HG03575 (cell line): ENCODE measurements around the gene SPDYA.
"Not testable (repeated sequence)": the region's sequence is repeated elsewhere in the genome, so short reads cannot be mapped to it uniquely, and the experiment has no call there.

ENCODE experiments used
- ATAC-seq: cut with Tn5 transposase; IDR thresholded peaks from one replicate; pipeline ENCODE4 v1.9.1; 2021; ENCODE audit not compliant: unreplicated experiment, insufficient number of reproducible peaks, low FRiP score; ENCODE audit errors: extremely low read depth

Gene SPDYA

DNA sequence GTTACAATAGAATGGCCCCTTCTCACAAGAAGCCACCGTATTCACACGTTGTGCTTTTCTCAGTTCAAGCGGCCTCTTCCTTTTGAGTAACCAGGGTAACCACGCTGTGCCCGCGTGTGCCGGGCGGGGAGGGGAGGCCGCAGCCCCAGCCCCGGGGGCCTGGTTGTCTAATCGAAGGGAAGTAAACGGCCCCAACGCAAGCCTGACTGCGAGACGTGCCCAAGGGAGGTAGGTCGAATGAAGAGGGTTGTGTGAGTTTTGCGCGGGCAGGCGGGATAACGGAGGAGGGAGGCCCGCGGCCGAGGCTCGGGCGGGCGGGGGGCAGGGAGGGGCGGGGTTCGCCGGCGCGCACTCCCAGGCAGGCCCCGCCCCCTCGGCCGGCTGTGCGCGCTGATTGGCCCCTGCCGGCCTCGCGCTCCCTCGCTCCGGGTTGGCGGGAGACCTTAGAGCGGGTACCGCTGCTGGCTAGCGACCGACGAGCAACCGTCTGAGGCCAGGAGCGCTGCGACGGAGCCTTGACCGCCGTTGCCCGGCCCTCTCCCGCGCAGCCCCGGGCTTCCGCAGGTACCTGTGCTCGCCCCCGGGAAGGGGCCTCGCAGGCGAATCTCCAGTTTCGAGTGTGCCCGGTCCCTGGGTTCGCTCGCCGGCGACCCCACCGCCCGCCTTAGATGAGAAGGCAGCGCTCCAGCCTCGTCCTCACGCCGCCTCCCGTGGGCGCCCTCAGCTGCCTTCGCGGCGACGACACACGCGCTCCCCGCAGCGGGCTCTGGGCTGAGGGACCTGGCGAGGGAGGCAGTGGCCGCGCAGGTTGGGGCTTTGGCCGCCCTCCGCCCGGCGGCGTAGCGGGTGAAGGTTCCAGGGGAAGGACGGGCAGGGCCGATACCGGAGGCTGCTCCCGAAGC lies at the start of gene SPDYA:
SPDYA (plus strand) TSS at position 451 of the 902 bp plus-strand sequence. CDS start 5,181 bp downstream, outside the sequence.
- ATAC-seq: no peak

DNA sequence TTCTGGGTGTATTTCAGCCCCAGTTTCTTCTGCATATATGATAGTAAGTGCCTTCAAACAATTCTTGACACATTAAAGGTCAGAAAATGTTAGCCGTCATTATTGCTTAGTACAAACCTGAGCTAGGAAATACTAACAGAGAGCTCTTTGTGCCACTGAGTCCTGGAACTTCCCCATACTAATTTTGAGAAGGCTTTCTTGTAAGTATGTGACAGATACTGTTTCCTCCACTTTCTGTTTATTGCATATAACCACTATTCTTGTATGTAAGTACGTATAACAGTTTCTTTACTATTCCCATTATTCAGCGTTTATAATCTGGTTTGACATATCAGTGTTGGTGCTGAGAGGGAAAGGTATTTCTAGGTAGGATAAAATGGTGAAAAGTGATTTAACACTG lies 49.2 kb upstream of the SPDYA start:
- no peak for ATAC-seq

DNA sequence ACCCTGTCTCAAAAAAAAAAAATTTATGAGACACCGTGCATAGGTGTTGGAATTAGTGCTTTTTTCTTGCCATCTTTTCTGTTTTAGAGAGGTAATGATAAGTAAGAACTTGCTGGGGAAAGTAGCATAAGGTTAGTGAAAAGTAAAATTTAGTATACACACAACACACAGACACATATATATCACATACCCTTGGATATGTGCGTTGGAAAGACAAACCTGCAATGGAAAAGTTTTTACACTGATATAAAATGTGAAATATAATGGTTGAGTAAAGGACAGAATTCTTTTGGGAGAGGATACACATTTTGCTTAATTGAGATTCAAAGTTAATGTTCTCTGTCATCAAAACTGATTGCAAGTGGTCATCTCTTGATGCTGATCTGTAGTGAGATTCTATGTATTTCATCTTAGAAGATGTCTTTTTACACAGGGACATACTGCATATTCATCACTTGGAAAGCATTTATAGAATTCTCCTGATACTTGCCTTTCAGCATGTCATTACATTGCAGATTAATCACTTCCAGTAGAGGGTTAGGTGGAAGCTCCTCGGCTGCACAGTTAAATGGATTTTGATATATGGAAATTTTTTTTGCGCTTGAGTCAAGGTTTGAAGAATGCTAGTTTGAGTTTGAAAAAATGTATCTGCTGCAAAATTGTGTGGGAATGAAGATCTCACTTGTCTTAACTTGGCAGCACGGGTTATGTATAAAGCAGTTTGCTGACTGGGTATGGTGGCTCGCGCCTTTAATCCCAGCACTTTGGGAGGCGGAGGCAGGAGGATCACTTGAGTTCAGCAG lies 45.5 kb upstream of the SPDYA start:
- ATAC-seq: no peak

DNA sequence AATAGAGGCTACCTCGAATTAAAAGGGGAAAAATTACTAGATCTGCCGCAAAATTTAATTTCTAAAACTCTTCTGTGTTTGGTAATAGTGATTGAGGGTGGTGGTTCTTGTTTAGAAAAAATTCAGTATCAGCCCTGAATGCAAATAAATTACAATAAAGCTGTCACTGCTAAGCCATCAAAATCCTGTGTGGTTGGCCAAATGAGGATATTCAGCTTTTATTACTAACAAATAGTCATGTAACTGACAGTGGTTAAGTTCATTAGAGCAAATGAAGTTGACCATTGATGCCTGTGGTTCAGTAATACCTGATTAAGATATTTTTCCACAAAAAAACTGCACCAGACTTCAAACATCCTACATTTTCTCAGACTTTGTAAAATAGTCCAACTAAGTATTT lies 44.6 kb upstream of the SPDYA start:
- no peak for ATAC-seq

DNA sequence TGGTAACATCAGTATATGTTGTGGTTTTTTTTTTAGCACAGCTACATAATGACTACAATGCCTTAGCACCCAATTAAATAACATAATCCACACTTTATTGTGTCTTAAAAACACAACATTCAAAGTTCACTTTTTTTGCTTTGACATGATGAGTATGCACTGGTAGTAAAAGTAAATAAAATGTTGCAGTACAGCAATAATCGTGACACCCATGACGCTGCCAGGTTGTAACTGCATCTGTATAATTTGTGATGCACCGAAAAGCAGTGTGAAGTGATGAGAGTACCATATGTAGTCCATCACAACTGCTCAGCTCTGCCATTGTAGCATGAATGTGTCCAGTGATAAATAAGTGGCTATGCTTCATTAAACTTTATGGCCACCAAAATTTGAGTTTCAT lies 43.3 kb upstream of the SPDYA start:
- no peak for ATAC-seq

DNA sequence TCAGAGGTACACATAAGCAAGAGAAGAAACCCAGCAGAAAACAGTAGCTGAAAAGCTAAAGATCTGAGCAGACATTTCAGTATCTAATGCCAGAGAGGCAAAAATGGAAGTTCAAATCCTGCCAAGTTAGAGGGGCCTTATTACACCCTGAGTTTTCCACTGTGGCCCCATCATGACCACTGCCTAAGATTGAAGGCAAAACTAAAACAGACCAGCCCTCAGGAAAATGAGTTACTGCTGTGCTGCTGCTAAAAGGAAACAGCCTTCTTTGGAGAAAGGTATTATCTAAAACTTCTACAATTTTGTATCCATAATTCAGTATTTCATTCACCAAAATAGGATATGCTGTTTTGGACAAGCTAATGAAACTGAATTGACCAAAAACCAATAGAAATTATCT lies 42.2 kb upstream of the SPDYA start:
- no peak for ATAC-seq

DNA sequence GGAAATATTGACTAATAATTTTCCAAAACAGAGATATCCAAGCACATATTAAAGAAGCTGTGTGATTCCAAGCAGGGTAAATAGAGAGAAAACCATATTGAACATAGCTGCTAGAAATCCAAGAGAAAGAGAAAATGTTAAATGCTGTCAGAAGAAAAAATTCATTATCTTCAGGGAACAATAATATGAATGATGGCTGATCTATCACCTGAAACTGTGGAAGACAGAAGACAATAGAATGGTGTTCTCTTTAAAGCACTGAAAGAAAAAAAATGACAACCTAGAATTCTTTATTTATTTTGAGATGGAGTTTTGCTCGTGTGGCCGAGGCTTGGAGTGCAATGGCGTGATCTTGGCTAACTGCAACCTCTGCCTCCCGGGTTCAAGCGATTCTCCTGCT lies 41.7 kb upstream of the SPDYA start:
- no peak for ATAC-seq

DNA sequence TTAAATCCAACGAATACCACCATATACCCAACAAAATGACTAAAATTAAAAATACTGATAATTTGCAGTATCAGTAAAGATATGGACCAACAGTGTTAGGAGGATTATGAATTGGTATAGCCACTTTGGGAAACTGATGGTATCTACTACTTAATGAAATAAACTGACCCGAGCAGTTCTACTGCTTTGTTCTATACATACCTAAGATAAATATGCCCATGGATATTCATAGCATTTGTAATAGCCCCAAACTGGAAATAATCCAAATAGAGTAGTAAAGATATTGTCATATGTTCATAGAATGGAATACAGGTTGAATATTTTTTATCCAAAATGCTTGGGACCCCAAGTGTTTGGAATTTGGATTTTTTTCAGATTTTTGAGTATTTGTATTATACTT lies 38.3 kb upstream of the SPDYA start:
- ATAC-seq: no peak

DNA sequence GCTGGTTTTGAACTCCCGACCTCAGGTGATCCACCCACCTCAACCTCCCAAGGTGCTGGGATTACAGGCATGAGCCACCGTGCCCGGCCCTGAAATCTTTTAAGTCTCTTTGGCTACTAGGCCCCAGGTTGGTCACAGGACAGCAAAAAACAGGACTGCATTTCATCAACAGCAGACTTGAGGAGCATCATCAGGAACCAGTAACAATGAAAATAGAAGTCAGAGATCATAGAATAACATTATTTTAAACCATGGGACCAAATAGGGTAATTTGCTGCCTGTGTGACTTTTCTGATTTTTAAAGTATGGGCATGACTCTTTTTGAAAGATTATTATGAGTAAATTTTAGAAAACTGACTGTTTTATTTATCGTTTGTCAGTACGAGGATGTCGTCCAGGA lies 34.2 kb upstream of the SPDYA start:
- ATAC-seq: no peak

DNA sequence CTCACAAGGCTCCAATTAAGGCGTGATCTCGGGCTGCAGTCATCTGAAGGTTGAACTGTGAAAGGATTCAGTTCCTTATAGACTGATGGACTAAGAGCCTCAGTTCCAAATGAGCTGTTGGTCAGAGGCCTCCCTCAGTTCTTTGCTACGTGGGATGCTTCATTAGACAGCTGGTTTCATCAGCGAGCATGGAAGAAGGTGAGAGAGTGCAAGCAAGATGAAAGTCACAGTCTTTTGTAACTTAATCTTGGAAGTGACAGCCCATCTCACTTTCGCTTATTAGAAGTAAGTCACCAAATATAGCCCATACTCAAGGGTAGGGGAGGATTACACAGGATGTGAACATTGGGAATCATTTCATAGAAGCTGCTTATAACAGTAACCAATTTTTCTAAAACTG lies 32.2 kb upstream of the SPDYA start:
- ATAC-seq: no peak

DNA sequence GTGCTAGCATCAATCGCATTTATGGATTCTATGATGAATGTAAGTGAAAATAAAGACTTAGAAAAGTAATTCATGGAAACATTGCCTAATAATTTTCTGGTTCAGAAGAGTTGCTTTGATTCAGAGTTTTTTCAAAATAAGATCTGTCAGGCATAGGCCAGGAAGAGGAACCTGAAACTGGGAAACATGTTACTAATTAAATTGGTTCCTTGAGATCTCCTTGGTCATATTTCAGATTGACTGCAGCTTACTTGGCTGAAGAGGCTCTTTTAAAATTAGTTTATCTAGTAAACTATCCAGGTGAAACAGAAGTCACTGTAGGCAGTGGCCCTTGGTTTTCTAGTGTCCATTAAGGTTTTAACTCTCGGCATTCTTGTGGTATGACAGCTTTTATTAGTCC lies 31.6 kb upstream of the SPDYA start:
- ATAC-seq: no peak

DNA sequence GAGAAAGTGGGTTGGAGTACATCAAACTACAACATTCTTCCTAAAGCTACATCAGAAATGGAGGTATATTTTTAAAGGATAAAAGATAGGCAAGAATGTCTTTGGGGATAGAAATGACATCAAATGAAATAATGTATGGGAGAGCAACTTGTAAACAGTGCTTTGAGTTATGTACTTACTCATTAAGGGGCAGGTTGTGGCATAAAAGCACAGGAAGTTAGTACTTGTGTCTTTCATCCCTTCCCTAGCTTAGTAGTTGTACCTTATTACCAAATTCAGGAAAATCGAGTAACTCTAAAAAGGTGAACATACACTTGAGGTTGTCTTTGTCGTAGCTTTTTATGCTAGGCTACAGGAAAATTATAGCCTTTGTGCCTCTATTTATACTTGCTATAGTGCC lies 30.1 kb upstream of the SPDYA start:
- no peak for ATAC-seq

DNA sequence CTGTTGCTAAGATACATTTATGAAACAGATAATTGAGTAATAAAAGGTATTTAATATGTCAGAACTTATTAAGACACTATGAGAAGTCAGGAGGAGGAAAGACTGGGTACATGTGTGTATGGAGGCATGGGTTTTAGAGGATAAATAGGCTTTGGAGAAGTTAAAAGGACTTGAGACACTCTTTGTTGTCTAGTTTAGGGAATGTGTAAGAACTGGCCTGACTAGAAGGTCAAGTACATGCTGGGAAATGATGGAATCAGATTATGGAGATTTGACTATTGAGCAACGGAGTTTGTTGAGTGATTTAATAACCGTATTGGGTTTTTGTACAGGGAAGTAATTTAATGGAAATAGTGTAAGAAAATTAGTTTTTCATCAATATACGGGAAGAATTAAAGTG lies 28.2 kb upstream of the SPDYA start:
- no peak for ATAC-seq

DNA sequence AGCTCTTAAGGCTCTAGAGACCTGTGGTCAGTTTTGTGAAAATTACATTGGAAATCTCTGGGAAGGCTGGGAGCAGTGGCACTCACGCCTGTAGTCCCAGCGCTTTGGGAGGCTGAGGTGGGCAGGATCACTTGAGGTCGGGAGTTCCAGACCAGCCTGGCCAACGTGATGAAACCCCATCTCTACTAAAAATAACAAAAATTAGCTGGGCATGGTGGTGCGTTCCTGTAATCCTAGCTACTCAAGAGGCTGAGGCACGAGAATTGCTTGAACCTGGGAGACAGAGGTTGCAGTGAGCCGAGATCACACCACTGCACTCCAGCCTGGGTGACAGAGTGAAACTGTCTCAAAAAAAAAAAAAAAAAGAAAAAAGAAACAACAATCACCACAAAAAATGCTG lies 26.1 kb upstream of the SPDYA start:
- not testable (repeated sequence) for ATAC-seq

DNA sequence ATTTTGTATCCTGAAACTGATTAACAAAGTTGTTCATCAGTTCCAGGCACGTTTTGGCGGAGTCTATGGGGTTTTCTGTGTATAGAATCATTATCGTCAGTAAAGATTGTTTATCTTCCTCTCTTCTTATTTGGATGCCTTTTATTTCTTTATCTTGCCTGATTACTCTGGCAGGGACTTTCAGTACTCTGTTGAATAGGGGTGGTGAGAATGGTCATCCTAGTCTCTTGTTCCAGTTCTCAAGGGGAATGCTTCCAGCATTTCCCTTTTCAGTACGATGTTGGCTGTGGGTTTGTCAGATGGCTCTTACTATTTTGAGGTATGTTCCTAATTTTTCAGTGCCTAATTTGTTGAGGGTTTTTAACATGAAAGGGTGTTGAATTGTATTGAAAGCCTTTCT lies 14.0 kb upstream of the SPDYA start:
- ATAC-seq: no peak

DNA sequence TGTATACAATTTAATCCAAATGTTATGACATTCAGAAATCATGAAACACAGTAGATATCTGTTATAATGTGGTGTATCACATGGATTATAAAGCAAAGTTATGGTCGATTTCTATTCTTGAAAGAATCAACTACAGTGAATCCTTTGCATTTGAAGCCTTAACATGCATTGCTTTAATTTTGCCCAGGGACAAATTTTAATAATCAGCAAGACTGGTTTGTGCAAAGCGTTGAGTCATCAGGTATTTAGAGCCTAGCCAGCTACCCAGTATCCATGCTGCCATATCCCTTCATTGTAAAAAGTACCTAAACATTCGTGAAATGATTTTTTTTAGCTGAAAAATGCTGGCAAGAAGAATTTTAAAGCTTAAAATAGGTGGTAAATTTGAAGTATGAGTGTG lies 8.9 kb upstream of the SPDYA start:
- ATAC-seq: no peak

DNA sequence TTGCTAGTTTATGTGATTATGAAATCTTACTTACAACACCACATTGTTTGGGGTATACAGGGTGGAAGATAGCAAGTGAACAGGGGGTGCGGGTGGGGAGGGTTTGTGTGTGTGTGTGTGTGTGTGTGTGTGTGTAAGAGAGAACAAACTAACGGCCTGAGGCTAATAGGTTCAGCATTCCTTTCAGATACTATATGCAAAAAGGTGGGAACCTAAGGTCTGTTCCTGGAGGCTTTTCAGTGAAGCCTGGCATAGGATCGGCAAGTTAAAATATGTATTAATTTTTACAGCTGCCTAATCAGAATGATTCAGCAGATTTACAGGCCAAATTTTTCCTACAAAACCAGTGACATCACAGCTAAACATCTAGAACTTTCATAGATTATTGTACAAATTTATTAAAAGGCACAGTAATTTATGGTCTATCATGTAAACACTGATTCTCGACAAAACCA lies 7.6 kb upstream of the SPDYA start:
- ATAC-seq: no peak

DNA sequence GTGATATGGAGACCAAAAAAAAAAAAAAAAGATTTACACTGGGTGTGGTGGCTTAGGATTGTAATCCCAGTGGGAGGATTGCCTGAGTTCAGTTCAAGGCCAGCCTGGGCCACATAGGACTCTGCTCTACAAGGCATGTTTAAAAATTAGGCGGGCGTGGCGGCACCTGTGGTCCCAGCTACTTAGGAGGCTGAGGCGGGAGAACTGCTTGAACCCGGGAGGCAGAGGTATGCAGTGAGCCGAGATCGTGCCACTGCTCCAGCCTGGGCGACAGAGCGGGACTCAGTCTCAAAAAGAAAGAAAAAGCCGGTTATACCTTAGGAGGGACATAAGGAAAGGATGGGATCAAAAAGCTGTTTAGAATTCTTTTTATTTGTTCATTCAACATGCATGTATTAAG lies 707 bp upstream of the SPDYA start:
- no peak for ATAC-seq

DNA sequence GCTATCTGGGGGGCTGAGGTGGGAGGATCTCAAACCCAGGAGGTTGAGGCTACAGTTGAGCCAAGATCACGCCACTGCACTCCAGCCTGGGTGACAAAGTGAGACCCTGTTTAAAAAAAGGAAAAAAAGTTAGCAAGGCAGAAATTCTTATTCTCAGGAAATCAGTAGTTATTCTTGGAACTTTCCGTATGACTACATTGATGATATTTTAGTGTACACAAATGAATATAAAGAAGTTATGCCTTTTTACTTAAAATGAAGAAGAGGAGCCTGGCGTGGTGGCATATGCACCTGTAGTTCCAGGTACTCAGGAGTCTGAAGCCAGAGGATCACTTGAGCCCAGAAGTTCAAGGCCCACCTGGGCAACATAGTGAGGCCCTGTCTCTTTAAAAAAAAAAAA lies 7.4 kb downstream of the SPDYA start:
- no peak for ATAC-seq

DNA sequence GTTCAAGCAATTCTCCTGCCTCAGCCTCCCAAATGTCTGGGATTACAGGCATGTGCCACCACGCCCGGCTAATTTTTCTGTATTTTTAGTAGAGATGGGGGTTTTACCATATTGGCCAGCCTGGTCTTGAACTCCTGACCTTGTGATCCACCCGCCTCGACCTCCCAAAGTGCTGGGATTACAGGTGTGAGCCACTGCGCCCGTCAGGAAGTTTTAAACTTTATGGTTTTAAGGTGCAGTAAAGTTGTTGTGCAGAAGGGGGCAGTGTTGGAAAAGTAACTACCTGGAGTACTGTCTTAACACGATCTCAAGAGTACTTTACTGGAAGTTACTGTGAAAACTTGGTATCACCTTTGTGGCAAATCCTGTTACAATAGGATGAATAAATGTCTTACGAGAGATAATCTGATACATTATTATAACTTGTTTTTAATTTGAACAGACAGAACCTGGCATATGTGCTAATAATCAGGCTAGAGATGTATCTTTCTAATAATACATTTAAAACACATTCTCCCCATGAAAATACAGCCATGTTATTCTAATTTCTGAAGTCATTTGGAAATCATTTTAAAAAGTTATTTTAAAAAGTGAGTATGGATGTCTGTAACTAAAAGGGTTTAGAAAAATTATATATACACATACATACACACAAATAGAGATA lies 10.8 kb downstream of the SPDYA start:
- no peak for ATAC-seq
